Measurements from ENCODE around the gene MAPK8IP3.

Gene MAPK8IP3

GRCh38 chr16:1665829-1666228, 40.2 kb upstream of the MAPK8IP3 start:
- DNase-seq (ENCODE audit: low read depth in 1 of 2, low spot score in 1 of 2): no peak
- no peak for TF ChIP-seq POLR2AphosphoS5 (IDR thresholded peaks at IDR 0.05; ENCODE audit: low read depth)
- no peak for TF ChIP-seq GABPA (IDR thresholded peaks at IDR 0.05; ENCODE audit: low read depth)
- no peak overlapping the region for H3K27ac ChIP-seq (replicated peaks)
- H3K4me3 ChIP-seq (replicated peaks; ENCODE audit: insufficient read depth, low read length): no peak overlapping the region
- no peaks in the 10 kb centered on the region for H3K27me3 ChIP-seq (ENCODE audit: insufficient read depth, poor library complexity, severe bottlenecking)

GRCh38 chr16:1666316-1666715, 39.7 kb upstream of the MAPK8IP3 start:
- no peak overlapping the region for H3K27ac ChIP-seq (replicated peaks)
- no peak overlapping the region for H3K4me3 ChIP-seq (replicated peaks; ENCODE audit: insufficient read depth, low read length)
- no peaks in the 10 kb centered on the region for H3K27me3 ChIP-seq (ENCODE audit: insufficient read depth, poor library complexity, severe bottlenecking)
- no peak for DNase-seq (ENCODE audit: low read depth in 1 of 2, low spot score in 1 of 2)
- TF ChIP-seq REST (IDR thresholded peaks at IDR 0.05; ENCODE audit: insufficient replicate concordance, low read depth) (no peak), CTCF (IDR thresholded peaks at IDR 0.05; ENCODE audit: insufficient read depth, low read length) (no peak), POLR2AphosphoS5 (IDR thresholded peaks at IDR 0.05; ENCODE audit: low read depth) (no peak), GABPA (IDR thresholded peaks at IDR 0.05; ENCODE audit: low read depth) (no peak), SPI1 (IDR thresholded peaks at IDR 0.05; ENCODE audit: borderline replicate concordance, low read depth) (no peak)

- TF ChIP-seq CTCF (IDR thresholded peaks at IDR 0.05; ENCODE audit: insufficient read depth, low read length): no peak
- no peak for TF ChIP-seq REST (IDR thresholded peaks at IDR 0.05; ENCODE audit: insufficient replicate concordance, low read depth)
- no peak for TF ChIP-seq SPI1 (IDR thresholded peaks at IDR 0.05; ENCODE audit: borderline replicate concordance, low read depth)
- TF ChIP-seq POLR2AphosphoS5 (IDR thresholded peaks at IDR 0.05; ENCODE audit: low read depth): no peak
- no peak for TF ChIP-seq GABPA (IDR thresholded peaks at IDR 0.05; ENCODE audit: low read depth)
- Histone ChIP-seq H3K27ac (replicated peaks) (no peak overlapping the region), H3K4me3 (replicated peaks; ENCODE audit: insufficient read depth, low read length) (no peak overlapping the region)
These were observed 38.7 kb upstream of the MAPK8IP3 start for GRCh38 chr16:1667271-1667670.

GRCh38 chr16:1667916-1668315, 38.1 kb upstream of the MAPK8IP3 start:
- no peak overlapping the region for H3K4me3 ChIP-seq (replicated peaks; ENCODE audit: insufficient read depth, low read length)
- no peak for DNase-seq (ENCODE audit: low read depth in 1 of 2, low spot score in 1 of 2)
- no peak overlapping the region for H3K27ac ChIP-seq (replicated peaks)
- TF ChIP-seq REST (IDR thresholded peaks at IDR 0.05; ENCODE audit: insufficient replicate concordance, low read depth) (no peak), SPI1 (IDR thresholded peaks at IDR 0.05; ENCODE audit: borderline replicate concordance, low read depth) (no peak), GABPA (IDR thresholded peaks at IDR 0.05; ENCODE audit: low read depth) (no peak)
- no peaks in the 10 kb centered on the region for H3K27me3 ChIP-seq (ENCODE audit: insufficient read depth, poor library complexity, severe bottlenecking)

More at GRCh38 chr16:1667271-1667670, 38.7 kb upstream of the MAPK8IP3 start:
- no peaks in the 10 kb centered on the region for H3K27me3 ChIP-seq (ENCODE audit: insufficient read depth, poor library complexity, severe bottlenecking)
- DNase-seq (ENCODE audit: low read depth in 1 of 2, low spot score in 1 of 2): no peak
